NCI-H146 (cell line): Measurements from ENCODE around the gene B3GNT7.

Source experiments
- DNase-seq: peaks from one replicate; lab custom pipeline; 2025; lab: John Stamatoyannopoulos, UW

B3GNT7 gene

GRCh38 chr2:231367178-231367577 is 28.3 kb upstream of the B3GNT7 start:
- DNase-seq, result no peak

GRCh38 chr2:231369580-231370428 is 25.7 kb upstream of the B3GNT7 start:
- DNase-seq, result no peak

- no peak for DNase-seq
Observed at GRCh38 chr2:231370429-231370748, 25.1 kb upstream of the B3GNT7 start.

GRCh38 chr2:231370749-231371429 is 24.6 kb upstream of the B3GNT7 start:
- no peak for DNase-seq

- no peak for DNase-seq
Observed at GRCh38 chr2:231371430-231372054, 24.0 kb upstream of the B3GNT7 start.

GRCh38 chr2:231372326-231372725 is 23.2 kb upstream of the B3GNT7 start:
- no peak for DNase-seq

- DNase-seq, result no peak
Observed at GRCh38 chr2:231373184-231373583, 22.3 kb upstream of the B3GNT7 start.

GRCh38 chr2:231373786-231374349 is 21.6 kb upstream of the B3GNT7 start:
- DNase-seq, result no peak

GRCh38 chr2:231374771-231375170 is 20.7 kb upstream of the B3GNT7 start:
- DNase-seq, result no peak

GRCh38 chr2:231375994-231376615 is 19.4 kb upstream of the B3GNT7 start:
- peak; percentile 66 for DNase-seq

GRCh38 chr2:231376857-231377256 is 18.7 kb upstream of the B3GNT7 start:
- no peak for DNase-seq

GRCh38 chr2:231378026-231378722 is 17.3 kb upstream of the B3GNT7 start:
- DNase-seq, result no peak

GRCh38 chr2:231379266-231380215 is 16.0 kb upstream of the B3GNT7 start:
- no peak for DNase-seq

- DNase-seq, result no peak
Observed at GRCh38 chr2:231380307-231380706, 15.2 kb upstream of the B3GNT7 start.

- DNase-seq, result no peak
Observed at GRCh38 chr2:231380991-231381847, 14.3 kb upstream of the B3GNT7 start.

- no peak for DNase-seq
Observed at GRCh38 chr2:231382116-231382515, 13.4 kb upstream of the B3GNT7 start.

GRCh38 chr2:231383416-231384108 is 11.9 kb upstream of the B3GNT7 start:
- DNase-seq, result no peak

- DNase-seq, result no peak
Observed at GRCh38 chr2:231384109-231384435, 11.4 kb upstream of the B3GNT7 start.

GRCh38 chr2:231384970-231385369 is 10.5 kb upstream of the B3GNT7 start:
- no peak for DNase-seq
